GM12801 (cell line): ENCODE results near the gene MESD.

Source experiments
- TF ChIP-seq, protein P1 (sequence below): IDR thresholded peaks from one replicate; pipeline ENCODE4 v1.5.1; 2011; ENCODE audit warnings: control low read depth; ENCODE audit not compliant: insufficient read length; ENCODE audit errors: extremely low read depth

Gene MESD

GRCh38 chr15:80931721-80932512 is 57.7 kb downstream of the MESD start:
- TF ChIP-seq, protein P1, sequence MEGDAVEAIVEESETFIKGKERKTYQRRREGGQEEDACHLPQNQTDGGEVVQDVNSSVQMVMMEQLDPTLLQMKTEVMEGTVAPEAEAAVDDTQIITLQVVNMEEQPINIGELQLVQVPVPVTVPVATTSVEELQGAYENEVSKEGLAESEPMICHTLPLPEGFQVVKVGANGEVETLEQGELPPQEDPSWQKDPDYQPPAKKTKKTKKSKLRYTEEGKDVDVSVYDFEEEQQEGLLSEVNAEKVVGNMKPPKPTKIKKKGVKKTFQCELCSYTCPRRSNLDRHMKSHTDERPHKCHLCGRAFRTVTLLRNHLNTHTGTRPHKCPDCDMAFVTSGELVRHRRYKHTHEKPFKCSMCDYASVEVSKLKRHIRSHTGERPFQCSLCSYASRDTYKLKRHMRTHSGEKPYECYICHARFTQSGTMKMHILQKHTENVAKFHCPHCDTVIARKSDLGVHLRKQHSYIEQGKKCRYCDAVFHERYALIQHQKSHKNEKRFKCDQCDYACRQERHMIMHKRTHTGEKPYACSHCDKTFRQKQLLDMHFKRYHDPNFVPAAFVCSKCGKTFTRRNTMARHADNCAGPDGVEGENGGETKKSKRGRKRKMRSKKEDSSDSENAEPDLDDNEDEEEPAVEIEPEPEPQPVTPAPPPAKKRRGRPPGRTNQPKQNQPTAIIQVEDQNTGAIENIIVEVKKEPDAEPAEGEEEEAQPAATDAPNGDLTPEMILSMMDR: no peak

GRCh38 chr15:80931191-80931590 is 58.4 kb downstream of the MESD start:
- TF ChIP-seq, protein P1: no peak

GRCh38 chr15:80929689-80930088 is 59.9 kb downstream of the MESD start:
- TF ChIP-seq, protein P1: no peak

- TF ChIP-seq, protein P1: no peak
Observed at GRCh38 chr15:80929225-80929624, 60.4 kb downstream of the MESD start.

DNA sequence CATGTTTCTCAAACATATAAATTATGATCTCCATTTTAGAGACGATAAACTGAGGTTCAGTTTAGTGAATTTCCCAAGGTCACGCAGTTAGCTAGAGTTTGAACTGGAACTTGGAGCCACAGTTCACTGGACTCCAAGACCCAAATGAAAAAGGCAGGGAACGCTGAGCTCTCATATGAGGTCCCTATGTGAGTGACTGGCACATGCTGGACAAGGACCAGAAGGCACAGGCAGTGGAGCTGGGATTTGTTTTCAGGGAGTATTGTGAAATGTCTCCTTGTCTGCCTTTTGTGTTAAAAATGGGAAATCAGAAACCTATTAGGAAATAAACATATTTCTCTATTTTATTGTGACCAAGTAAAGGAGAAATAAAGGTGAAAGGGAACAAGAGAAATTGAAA is 63.5 kb downstream of the MESD start:
- TF ChIP-seq, protein P1: no peak

GRCh38 chr15:80925597-80926059 is 64.0 kb downstream of the MESD start:
- TF ChIP-seq, protein P1: no peak

DNA sequence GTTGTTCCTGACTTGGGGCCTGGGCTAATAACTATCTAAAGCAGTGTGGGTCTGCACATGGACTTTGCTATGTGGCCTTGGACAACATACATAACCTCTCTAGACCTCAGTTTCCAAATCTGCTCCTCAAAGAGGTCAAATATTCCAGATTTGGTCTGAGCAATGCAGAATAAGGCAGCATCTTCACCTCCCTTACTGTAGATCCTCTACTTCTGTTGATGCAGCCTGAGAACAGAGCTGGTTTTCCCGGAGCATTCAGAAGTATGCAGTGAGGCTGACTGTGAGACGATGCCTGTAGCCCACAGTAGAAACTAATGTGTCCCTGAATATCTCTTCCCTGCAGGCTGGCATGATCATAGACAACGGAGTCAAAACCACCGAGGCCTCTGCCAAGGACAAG is 65.3 kb downstream of the MESD start:
- TF ChIP-seq, protein P1: no peak

DNA sequence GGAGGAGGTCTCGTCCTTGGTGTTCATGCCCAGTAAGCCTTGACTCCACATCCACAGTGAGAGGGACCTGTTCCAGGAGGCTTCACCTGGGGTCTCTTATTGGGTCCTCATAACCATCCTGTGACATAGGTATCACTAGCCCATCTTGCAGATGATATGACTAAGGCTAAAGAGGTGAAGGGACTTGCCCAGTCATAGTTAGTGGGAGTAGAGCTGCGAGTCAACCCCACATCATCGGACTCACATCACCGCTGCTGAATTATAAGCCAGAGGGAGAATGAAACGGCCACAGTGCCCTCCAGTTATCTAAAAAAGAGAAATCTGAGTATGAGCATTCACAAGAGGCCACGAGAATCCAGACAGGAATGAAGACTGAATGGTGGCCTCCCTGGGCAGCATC is 66.0 kb downstream of the MESD start:
- TF ChIP-seq, protein P1: no peak
